ENCODE results near the gene OXCT2. TPM values are rescaled to one million over a fixed set of nuclear protein-coding genes. Genes with fewer than 3 reads are reported as not detected.

Gene OXCT2
- total and polyA plus RNA-seq, 9 of the 15 experiments (the other 6 are each of a cell fraction or from before 2014, with no cell fraction given) = 0.08 to 0.64 (median 0.22) TPM; not detected in 2

- H3K4me1 ChIP-seq (replicated peaks in 1 of 2; ENCODE audit: control insufficient read depth in 2 of 2, insufficient read depth in 2 of 2, low read length in 2 of 2) = peaks cover 0 to 5% of the 10 kb centered on the region in 2 experiments; a peak in 2 of 5 replicates
- ChIA-PET POLR2A (interaction anchor here (0.8 to 1.3 kb wide), 3 partner anchors 9 to 25 kb away, joined by 3 to 4 read pairs (median 4); partner anchors contain the start of gene PPIE), CTCF (ENCODE audit: low intra/inter-chr PET ratio) (no interaction called here)
- BruUV-seq (replicated peaks) = no TSS peak
- no peak overlapping the region for H3K4me2 ChIP-seq (ENCODE audit: insufficient read depth, low read length)
- in situ Hi-C loops (cut with MboI) (no loop called here), intact Hi-C loops (cut with micrococcal nuclease) (no loop called here)
- H3K9me1 ChIP-seq (ENCODE audit: control insufficient read depth, insufficient read depth, low read length) = no peaks in the 10 kb centered on the region
- no peak overlapping the region for H3K9ac ChIP-seq (ENCODE audit: insufficient read depth in 1 of 2, low read depth in 2 of 2, low read length in 2 of 2)
- H3K4me3 ChIP-seq = no peak overlapping the region
- H3K9me3 ChIP-seq (replicated peaks; ENCODE audit: control insufficient read depth, insufficient read depth, low read depth, low read length) = no peaks in the 10 kb centered on the region
- no peak for DNase-seq (ENCODE audit: extremely low read depth in 1 of 4, low spot score in 3 of 4)
- no peaks in the 10 kb centered on the region for H4K20me1 ChIP-seq (replicated peaks; ENCODE audit: control insufficient read depth, insufficient read depth, low read length)
- H3K27me3 ChIP-seq (ENCODE audit: control insufficient read depth in 2 of 2, insufficient read depth in 2 of 2, low read length in 2 of 2) = peaks cover 30 to 43% of the 10 kb centered on the region in 2 experiments
- no peaks in the 10 kb centered on the region for H3K36me3 ChIP-seq (ENCODE audit: control insufficient read depth, insufficient read depth, low read length)
- 17% methylated on average over 3 of the region's 3 CpGs for WGBS (ENCODE audit: insufficient coverage, low coverage, missing lambda C conversion rate)
- H2AFZ ChIP-seq (ENCODE audit: low read depth, low read length) = no peak overlapping the region
- H3K79me2 ChIP-seq (ENCODE audit: control insufficient read depth, insufficient read depth, low read length) = no peaks in the 10 kb centered on the region
- ATAC-seq = no peak
- no peak for FAIRE-seq
- no peak overlapping the region for H3K27ac ChIP-seq (ENCODE audit: extremely low read depth, low read depth, low read length)
- no peak for TF ChIP-seq ZKSCAN1 (IDR thresholded peaks at IDR 0.05; ENCODE audit: low read depth, low read length)
- no peak for TF ChIP-seq DMBX1 (CRISPR knock-in tag; IDR thresholded peaks at IDR 0.05; ENCODE audit: borderline replicate concordance)
- no peak for TF ChIP-seq CTCF (IDR thresholded peaks at IDR 0.05 in 2 of 3, conservative IDR thresholded peaks at IDR 0.05 in 1 of 3; ENCODE audit: insufficient read depth in 2 of 3, low read depth in 1 of 3, low read length in 3 of 3)
- no peak for TF ChIP-seq TARDBP (IDR thresholded peaks at IDR 0.05)
- no peak for TF ChIP-seq STAT5B (CRISPR knock-in tag; IDR thresholded peaks at IDR 0.05)
- no peak for TF ChIP-seq ZBTB43 (CRISPR knock-in tag; IDR thresholded peaks at IDR 0.05)
- TF ChIP-seq ILK (tag; IDR thresholded peaks at IDR 0.05; ENCODE audit: borderline replicate concordance, low read depth) = no peak
- no peak for TF ChIP-seq PREB (CRISPR knock-in tag; IDR thresholded peaks at IDR 0.05)
- TF ChIP-seq PRDM10 (IDR thresholded peaks at IDR 0.05; ENCODE audit: partially characterized antibody) = no peak
- no peak for TF ChIP-seq ETS1 (conservative IDR thresholded peaks at IDR 0.05; ENCODE audit: control insufficient read depth, low read depth, low read length)
- TF ChIP-seq ZNF274 (IDR thresholded peaks at IDR 0.05; ENCODE audit: borderline replicate concordance, low read depth, low read length) = no peak
Measured at GRCh38 chr1:39729030-39729429, 42.1 kb downstream of the OXCT2 start.

Measured in K562 (cell line).